LNCaP clone FGC (cell line): Measurements from ENCODE around the gene RASSF5.

Experiments
- DNase-seq: peaks from one replicate; pipeline ENCODE4 v3.0.0-alpha.2; 2011; ENCODE audit warnings: low read depth
- H3K4me3 ChIP-seq: 2 replicates; pipeline ENCODE4 v1.5.1; 2011; ENCODE audit warnings: mild to moderate bottlenecking, low read depth, low read length, control low read depth
- TF ChIP-seq, protein P1 (sequence below): IDR thresholded peaks from 2 replicates; pipeline ENCODE4 v1.5.1; 2012; ENCODE audit warnings: mild to moderate bottlenecking; ENCODE audit not compliant: control insufficient read depth, insufficient read depth; ENCODE audit errors: extremely low read depth

RASSF5 gene

DNA sequence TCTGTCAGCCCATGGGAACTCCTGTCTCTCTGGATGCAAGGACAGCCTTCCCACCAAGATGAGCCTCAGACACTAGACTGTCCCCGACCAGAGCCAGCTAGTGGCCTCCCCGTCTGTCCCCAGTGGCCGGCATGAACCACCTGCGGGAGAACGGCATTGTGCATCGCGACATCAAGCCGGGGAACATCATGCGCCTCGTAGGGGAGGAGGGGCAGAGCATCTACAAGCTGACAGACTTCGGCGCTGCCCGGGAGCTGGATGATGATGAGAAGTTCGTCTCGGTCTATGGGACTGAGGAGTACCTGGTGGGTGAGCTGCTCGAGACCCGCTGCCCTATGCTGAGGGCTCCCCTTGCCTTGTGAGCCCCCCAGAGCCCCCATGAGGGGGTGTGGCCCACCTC is 31.3 kb upstream of the RASSF5 start:
- TF ChIP-seq, protein P1, sequence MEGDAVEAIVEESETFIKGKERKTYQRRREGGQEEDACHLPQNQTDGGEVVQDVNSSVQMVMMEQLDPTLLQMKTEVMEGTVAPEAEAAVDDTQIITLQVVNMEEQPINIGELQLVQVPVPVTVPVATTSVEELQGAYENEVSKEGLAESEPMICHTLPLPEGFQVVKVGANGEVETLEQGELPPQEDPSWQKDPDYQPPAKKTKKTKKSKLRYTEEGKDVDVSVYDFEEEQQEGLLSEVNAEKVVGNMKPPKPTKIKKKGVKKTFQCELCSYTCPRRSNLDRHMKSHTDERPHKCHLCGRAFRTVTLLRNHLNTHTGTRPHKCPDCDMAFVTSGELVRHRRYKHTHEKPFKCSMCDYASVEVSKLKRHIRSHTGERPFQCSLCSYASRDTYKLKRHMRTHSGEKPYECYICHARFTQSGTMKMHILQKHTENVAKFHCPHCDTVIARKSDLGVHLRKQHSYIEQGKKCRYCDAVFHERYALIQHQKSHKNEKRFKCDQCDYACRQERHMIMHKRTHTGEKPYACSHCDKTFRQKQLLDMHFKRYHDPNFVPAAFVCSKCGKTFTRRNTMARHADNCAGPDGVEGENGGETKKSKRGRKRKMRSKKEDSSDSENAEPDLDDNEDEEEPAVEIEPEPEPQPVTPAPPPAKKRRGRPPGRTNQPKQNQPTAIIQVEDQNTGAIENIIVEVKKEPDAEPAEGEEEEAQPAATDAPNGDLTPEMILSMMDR: no peak
- H3K4me3 ChIP-seq: no peak overlapping the region
- DNase-seq: no peak

DNA sequence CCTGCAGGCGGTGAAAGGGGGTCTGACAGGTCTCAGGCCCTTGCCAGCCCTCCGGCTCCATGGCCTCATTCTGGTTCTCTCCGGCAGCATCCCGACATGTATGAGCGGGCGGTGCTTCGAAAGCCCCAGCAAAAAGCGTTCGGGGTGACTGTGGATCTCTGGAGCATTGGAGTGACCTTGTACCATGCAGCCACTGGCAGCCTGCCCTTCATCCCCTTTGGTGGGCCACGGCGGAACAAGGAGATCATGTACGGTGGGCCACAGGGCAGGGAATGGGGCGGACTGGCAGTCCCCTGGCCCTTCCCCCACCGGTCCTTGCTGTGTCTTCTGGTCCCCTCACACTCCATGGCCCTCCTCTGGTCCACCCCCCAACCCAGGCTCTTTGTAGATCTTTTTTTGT is 30.7 kb upstream of the RASSF5 start:
- H3K4me3 ChIP-seq: no peak overlapping the region
- DNase-seq: no peak
- TF ChIP-seq, protein P1: no peak

DNA sequence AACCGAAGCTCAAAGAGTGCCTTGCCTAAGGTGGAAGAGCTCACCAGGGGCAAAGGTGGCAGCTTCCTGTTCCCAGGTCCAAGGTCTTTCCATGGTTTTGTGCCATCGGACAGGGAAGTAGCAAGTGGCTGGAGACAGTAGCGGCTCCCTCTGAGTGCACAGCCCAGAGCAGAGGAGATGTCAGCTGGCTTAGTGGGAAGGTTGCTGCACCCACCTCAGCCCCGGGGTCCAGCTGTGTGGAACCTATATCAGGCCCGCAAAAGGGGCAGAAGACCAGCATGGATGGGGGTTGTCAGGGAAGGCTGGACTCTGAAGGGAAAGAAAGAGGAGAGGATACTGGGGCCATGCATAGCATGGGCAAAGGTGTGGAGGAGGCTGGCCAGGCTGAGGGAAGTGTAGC is 30.2 kb upstream of the RASSF5 start:
- TF ChIP-seq, protein P1: no peak
- no peak for DNase-seq
- H3K4me3 ChIP-seq: no peak overlapping the region

DNA sequence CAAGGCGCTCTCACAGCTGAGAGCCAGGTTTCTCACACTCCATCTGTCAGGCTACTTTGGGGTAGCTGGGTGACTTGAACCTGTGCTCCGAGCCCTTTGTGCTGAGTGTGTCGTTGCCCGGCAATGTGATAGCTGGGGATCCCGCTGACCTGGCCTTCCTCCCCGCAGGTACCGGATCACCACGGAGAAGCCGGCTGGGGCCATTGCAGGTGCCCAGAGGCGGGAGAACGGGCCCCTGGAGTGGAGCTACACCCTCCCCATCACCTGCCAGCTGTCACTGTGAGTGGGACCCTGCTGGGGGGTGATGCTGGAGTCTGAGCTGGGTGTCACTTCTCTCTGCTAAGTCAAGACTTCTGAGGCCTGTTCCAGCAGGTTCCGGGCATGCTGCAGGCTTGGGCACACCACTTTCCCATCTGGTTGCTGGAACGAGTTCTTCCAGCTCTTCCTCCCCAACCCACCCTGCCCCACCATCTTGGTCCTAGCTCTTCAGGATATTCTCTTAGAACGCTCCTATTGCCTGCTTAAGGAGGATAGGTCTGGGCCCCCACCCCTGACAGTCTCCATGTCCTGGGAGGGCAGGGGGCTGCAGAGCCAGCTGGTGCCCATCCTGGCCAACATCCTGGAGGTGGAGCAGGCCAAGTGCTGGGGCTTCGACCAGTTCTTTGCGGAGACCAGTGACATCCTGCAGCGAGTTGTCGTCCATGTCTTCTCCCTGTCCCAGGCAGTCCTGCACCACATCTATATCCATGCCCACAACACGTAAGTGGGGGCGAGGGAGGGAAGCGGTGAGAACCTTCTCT is 29.6 kb upstream of the RASSF5 start:
- TF ChIP-seq, protein P1: no peak
- DNase-seq: no peak
- no peak overlapping the region for H3K4me3 ChIP-seq

DNA sequence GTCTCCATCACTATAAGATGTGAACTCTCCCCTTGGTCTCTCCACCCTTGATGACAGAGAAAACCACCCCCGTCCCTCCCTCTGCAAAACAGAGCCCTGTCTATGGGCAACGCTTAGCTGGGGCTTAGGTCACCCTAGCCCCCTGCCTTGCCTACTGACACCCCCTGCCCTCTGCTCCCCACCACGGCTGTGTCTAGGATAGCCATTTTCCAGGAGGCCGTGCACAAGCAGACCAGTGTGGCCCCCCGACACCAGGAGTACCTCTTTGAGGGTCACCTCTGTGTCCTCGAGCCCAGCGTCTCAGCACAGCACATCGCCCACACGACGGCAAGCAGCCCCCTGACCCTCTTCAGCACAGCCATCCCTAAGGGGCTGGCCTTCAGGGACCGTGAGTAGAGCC is 28.6 kb upstream of the RASSF5 start:
- no peak for DNase-seq
- TF ChIP-seq, protein P1: no peak
- H3K4me3 ChIP-seq: no peak overlapping the region

DNA sequence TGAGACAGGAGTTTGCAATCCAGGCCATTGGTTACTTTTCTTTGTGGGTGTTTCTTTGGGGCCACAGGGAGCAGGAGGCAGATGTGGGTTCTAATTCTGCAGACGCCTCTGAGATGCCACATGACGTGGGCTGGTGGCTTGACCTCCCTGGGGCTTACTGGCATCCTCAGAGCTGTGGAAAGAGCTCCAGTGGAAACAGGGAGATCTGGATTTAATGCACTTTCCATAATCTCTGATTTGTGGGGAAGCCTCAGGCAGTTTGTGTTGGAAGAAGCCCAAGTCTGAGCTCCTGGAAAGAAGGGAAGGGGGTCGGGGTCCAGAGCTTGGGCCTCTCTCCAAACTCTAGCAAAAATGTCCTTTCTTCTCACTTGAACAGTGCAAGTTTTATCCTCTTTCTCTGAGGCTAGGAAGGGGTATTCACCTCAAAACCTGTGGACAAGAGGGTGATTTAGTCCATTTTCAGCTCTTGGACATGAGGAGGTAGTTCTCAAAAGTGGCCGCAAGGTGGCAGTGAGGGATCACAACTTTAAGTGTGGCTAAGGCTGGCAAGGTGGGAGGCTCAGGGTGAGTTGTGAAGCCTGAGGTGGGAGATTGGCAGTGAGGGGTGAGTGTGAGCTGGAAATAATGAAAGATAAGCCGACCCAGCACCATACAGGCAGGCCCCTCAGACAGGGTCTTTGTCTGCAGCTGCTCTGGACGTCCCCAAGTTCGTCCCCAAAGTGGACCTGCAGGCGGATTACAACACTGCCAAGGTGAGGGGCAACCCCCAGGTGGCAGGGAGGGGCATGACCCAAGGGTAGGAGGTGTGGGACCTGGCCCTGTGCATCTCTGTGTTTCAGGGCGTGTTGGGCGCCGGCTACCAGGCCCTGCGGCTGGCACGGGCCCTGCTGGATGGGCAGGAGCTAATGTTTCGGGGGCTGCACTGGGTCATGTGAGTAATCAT is 27.9 kb upstream of the RASSF5 start:
- no peak overlapping the region for H3K4me3 ChIP-seq
- TF ChIP-seq, protein P1: peak; percentile 90
- DNase-seq: peak; percentile 48
